GM21381 (cell line): Measurements from ENCODE around the gene COL4A2.

ENCODE experiments used
- ATAC-seq: cut with Tn5 transposase; IDR thresholded peaks from one replicate; pipeline ENCODE4 v1.9.1; 2021; ENCODE audit warnings: mild to moderate bottlenecking, moderate library complexity; ENCODE audit not compliant: unreplicated experiment

COL4A2 gene

DNA sequence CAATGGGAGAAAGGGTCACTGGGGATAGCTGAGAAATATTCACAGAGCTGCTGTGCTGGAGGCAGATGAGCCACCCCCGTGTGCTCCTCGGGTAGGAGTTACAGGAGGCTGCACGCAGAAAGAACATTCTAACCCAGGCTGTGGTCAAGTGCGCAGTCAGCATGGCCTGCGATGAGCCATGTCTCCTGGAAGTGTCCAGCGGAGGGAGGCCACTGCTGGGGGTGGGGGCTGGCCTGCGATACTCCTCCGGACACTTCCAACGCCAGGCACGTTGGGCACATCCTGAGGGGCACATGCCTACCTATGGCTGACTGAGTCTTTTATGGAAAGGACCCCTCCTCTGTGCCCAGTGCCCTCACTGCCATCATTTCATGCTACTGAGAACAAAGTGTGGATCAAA is 198.5 kb downstream of the COL4A2 start:
- no peak for ATAC-seq

DNA sequence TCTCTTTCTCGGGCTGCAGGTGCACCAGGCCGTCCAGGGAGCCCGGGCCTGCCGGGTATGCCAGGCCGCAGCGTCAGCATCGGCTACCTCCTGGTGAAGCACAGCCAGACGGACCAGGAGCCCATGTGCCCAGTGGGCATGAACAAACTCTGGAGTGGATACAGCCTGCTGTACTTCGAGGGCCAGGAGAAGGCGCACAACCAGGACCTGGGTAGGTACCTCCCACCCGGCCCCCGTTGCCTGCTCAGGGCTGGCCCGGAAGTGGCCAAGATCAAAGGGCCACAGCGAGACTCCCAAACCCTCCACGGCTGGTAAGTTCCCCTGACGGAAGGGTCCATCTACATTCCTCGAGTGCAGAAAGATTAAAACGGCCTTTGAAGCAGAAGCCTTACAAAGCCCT is 199.3 kb downstream of the COL4A2 start:
- ATAC-seq = no peak

DNA sequence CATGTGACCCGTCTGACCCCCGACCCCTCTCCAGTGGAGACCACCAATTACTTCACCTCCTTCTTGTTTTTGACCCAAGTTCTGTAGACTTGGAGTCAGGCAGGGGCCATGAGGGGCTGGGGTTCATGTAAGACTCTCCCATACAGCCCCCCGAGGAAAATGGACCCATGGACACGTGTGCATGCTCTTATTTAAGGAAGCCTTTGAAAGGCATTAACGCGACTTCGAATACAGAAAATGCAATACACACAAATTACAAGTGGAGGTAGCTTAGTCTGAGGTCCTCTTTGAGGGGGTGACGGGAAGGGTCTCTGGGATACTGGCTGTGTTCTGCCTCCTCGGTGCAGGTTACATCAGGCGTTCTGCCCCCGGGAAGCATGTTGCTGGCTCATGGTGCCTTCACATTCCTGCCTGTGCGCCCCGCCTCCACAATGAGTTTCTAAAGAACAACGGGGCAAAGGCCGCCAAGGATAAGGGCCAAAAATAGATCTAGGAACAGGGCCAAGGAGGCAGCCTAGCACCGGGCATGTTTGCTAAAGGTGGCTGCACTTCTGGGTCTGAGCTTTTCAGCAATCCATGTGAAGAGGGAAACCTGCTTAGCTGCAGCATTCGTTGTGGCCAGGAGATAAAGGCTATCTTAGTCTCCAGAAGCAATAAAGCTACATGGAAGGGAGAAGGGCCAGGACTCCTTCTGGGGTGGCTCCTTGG is 199.9 kb downstream of the COL4A2 start:
- no peak for ATAC-seq

DNA sequence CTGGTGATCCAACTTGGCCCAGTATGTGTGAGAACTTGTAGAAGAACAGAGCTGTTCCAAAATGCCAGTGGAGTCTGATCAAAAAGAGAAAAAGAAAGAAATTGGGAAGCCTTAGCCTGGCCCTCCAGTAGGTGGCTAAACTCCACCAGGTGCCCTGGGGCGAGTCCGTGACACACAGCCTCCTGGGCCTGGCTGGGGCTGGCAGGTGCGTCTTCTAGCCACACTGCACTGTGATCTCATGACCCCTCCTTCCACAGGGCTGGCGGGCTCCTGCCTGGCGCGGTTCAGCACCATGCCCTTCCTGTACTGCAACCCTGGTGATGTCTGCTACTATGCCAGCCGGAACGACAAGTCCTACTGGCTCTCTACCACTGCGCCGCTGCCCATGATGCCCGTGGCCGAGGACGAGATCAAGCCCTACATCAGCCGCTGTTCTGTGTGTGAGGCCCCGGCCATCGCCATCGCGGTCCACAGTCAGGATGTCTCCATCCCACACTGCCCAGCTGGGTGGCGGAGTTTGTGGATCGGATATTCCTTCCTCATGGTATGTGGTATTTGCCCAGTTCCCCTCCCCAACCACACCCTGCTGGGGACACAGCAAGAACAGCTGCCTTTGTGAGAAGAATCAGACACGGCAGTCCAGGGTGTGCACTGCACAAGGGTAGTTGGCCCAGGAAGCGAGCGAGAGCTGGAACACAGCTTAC is 200.7 kb downstream of the COL4A2 start:
- ATAC-seq = no peak

DNA sequence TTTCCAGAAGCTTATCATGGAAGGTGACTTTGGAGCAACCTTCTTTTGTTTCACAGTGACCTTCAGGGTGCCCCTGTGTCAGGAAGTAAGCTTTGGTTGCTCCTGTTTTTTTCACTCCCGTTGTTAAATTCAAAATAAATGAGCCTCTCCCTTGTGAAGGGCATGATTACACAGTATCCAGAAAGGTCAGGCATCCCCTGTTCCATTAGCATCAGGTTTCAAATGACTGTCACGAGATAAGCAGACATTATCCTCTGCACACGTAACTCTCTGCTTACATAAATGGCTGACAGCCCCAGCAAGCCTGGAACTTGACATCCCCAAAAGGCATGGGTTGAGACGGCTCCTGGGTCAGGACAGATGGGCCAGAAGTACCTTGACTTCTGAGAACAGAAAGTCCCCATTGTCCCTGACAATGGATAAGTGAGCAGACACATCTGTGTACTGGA is 202.4 kb downstream of the COL4A2 start:
- ATAC-seq = no peak

DNA sequence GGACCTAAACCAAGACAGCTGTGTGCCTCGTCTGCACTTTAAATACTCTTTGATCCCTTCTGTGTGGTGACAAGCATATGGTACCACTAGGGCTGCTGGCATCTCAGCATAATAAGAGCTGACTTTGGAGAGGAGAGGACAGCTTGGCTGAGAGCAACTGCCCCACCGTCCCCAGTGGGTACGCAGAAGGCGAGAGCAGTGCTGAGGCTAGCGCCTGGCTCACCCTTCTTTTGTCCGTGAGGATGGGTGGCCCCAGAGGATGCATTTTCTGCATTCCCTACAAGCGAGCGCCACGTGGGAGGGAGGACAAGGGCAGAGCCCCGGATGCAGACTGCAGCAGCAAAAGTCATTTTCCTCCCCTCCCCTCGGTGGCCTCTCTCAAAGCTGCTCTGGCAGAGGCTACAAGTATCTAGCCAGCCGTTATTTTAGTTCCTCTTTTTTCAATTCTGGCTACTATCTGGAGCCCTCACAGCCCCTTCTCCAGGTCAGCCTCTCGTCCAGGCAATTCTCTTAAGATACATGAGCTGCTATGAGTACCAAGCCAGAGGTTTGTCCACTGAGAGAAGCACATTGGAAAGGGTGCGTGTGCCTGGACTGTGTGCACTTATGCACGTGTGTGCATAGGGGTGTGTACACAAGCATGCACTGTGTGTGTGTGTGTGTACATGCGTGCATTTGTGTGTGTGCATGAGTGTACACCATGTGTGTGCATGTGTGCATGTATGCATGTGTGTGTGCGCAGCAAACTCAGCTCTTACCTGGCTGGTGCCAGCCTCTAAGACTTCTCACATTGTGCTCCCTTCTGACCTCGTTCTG is 203.1 kb downstream of the COL4A2 start:
- no peak for ATAC-seq

DNA sequence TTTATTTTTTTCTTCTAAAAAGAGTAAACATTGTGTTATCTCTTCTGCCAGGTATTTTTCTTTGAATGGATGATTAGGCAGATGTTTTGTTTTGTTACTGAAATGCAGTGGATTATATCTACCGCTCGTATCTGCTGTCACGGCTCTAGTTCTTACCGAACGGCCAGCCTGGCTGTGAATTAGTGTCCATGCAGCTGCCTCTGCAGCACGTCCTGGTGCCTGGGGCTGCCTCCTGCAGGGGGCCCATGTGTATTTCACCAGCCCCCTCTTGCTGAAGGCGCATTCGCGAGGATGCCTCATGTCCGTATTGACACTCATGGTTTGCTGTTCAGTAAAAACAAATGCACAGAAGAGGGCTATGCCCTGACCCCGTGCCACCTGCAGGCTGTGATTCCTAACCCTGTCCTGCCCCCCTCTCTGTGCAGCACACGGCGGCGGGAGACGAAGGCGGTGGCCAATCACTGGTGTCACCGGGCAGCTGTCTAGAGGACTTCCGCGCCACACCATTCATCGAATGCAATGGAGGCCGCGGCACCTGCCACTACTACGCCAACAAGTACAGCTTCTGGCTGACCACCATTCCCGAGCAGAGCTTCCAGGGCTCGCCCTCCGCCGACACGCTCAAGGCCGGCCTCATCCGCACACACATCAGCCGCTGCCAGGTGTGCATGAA is 204.6 kb downstream of the COL4A2 start:
- no peak for ATAC-seq

DNA sequence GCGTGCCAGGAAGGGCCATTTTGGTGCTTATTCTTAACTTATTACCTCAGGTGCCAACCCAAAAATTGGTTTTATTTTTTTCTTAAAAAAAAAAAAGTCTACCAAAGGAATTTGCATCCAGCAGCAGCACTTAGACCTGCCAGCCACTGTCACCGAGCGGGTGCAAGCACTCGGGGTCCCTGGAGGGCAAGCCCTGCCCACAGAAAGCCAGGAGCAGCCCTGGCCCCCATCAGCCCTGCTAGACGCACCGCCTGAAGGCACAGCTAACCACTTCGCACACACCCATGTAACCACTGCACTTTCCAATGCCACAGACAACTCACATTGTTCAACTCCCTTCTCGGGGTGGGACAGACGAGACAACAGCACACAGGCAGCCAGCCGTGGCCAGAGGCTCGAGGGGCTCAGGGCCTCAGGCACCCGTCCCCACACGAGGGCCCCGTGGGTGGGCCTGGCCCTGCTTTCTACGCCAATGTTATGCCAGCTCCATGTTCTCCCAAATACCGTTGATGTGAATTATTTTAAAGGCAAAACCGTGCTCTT is 205.2 kb downstream of the COL4A2 start:
- no peak for ATAC-seq

DNA sequence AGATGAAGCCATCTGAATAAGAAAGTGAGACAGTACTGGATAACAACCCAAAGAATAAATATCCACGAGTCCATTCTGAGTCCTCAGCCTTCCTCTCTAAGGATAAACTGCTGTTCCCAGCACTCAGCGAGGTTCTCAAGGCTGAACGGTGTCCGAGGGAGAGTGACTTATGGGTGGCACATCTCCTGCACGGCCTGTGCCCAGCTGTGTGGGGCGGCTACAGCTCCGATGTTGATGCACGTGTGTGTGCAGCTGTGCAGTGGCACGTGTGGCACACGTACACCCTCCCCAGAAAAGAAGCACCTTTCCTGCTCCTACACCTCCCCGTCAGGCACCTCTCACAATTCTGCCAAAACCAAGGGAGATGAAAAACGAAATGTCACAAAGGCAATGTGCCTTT is 209.4 kb downstream of the COL4A2 start:
- ATAC-seq = no peak

DNA sequence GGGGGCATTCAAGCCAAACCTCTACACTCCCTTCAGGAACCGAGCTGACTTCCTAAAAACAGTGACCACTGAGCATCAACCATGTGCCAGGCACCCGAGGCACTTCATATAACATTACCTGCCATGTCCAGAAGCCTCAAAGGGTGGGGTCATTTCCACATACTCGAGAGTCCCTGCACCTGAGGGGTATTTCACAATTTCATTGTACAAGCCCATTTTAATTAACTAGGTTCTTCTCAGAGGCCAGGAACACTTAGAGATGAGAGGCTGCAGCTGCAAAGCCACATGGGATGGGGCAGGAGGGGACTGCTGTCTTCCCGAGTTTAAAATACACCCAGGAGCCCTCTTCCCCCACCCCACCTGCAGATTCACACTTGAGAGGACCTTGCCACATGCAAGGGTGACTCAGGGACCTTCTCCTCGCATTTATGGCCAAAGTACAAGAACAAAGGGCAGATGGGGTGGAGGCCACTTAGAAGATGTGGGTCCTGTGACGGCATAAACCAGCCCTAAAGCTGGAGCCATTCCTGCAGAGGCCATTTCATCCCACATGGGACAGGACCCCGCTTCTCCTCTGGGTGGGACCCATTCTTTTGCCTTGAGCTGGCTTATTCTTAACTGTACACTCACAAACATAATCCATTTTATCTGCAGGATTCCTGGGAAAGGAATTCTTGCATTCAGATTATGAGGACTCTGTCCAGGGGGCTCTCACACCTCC is 210.6 kb downstream of the COL4A2 start:
- ATAC-seq = no peak

DNA sequence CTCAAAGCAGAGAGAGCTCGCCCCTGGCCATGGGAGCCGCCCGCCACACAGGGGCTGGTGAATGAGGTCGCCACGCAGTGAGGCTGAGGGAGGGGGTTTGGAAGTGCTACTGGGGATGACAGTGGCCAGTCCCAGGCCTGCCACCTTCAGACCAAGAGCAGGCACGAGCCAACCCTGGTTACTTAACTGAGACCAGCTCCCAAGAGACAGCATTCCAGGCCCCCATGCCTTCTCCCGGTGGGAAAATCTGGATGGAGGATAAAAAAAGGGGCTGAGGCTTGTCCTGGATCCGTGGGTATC is 211.1 kb downstream of the COL4A2 start:
- ATAC-seq = no peak

DNA sequence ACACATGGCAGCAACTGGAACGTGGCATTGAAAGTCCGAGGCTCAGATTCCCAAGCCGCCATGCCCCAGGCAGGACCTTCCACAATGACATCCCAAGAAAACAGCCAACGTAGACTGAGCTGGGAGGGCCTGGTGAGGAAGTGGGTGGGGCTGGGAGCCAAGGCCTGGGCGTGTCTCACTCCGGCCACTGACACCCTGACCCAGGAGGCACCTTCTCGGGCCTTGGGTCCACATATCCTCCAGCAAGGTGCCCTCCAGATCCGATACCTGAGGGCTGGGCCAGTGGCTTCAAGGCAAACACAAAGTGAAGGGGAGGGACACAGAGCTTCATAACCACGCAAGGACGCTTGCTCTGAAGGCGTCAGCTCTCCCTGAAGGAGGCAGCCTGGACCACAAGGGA is 211.5 kb downstream of the COL4A2 start:
- no peak for ATAC-seq

DNA sequence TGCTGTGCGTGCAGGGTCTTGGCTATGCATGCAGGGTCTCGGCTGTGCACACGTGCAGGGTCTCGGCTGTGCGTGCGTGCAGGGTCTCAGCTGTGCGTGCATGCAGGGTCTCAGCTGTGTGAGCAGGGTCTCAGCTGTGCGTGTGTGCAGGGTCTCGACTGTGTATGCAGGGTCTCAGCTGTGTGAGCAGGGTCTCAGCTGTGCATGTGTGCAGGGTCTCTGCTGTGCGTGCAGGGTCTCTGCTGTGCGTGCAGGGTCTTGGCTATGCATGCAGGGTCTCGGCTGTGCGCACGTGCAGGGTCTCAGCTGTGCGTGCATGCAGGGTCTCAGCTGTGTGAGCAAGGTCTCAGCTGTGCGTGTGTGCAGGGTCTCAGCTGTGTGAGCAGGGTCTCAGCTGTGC is 212.0 kb downstream of the COL4A2 start:
- ATAC-seq = no peak

DNA sequence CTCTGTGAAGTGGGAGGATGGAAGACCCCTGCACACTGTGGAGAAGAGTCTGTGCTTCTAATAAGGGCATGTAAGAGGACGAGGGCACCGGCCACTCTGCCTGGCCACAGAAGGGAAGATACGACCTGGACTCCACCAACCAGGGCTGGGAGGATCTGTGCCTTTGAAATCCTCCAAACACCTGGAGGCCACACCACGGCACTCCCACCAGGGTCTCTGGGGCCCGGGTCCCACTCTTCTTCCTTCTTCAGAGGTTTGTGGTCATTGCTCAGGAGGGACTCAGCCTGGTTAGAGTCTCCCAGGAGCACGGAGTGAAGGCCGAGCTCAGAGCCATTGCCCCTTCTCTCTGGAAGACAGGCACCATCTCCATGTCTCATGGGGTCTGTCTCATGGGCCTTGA is 212.4 kb downstream of the COL4A2 start:
- no peak for ATAC-seq

DNA sequence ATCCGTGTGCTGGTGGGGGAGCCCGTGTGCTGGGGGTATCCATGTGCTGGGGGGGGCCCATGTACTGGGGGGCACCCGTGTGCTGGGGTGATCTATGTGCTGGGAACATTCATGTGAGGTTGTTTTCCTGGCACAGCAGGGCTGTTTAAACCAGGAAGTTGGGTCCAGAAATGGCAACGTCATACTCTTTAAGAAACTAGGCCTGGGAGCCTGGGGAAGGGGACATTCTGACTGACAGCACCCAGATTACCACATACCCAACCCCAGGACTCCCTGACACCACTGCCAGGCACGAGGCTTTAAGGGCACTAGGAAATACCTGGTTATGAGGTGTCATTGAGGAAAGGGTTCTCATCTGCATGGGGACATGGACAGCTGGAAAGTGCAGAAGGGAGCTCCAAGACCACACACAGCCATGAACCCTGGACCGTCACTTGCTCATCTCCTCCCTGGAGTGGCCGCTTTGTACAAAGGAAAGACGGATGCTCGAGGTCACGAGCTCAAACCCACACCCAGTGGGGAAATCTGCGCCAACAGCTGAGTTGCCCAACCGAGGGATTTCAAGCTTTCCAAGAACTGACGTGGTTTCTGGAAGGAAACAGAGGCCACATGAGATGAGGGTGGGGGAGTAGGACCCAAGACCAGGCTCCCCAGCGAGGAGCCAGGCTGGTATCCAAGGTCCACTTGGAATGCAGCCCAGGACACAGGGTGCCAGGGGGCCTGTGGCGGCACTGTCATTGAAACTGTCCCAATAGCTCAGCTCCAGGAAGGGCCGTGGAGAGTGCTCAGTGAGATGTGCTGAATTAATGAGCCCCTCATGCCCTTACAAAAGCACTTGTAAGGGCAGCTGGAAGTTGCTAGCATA is 213.6 kb downstream of the COL4A2 start:
- no peak for ATAC-seq

DNA sequence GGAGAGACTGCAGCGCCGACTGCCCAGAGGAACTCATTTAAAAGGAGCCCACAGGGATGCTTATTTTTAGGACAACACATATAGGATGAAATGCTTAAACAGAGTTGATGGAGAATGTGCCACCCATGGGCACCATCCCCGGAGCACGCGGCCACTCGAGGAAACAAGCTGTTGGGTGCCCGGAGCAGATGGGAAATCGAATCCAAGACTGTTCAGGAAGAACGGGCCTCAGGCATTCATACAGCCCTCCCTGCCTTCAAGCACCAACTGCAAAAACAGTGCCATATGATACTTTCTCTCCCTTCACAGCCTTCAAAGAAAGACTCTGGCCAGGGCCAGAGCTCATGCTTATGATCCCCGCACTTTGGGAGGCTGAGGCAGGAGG is 214.2 kb downstream of the COL4A2 start:
- no peak for ATAC-seq

DNA sequence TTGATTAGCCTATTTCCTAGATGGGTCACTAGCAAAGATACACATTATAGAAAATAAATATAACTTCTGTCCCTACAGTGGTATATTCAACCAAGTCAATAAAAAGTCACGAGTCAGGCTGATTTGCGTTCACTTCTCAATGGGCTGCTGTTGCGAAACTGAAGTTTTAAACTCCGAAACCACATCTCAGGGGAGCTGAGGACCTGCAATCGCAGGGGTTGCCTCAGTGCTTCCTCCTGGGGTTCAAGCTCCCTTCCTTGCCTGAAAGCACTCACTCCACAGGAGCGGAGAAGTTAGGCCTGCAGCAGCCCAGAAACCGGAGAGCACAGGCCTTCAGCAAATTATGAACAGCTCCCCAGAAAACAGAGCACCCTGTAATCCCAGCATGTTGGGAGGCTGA is 214.9 kb downstream of the COL4A2 start:
- ATAC-seq = no peak

DNA sequence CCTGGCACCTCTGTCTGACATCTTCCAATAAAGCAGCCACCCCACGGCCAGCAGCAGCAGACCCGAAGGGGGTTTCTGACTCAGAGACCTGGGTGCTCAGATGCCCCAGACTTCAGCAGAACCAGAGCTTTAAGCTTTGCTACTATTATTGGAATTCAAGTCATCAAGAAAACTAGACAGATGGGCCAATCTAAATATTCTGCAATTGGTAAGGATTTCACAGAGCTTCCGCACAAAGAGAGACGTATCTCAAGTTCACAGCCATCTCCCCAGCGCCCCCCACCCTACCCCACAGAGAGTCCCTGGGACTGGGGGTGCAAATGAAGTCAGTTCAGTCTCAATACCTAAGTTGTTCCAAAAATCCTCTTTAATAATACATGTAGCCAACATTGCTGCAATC is 215.6 kb downstream of the COL4A2 start:
- ATAC-seq = no peak

DNA sequence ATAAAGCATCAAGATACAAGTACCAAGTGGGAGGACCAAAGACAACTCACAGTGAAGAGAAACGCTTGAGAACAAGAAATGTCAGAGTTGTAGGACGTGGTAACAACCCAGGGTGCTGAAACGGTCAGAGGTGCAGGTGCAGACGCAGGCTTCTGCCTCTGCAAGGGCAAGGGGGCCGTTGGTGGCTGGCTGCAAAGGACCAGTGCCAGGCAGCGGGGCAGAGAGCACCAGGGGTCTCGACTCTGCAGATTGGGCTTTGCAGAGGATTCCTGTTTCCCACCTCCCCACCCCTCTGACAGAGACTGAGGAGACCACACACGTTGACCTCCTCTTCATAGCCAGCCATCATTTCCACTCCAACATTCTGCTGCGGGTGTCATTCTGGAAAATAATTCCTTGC is 216.1 kb downstream of the COL4A2 start:
- ATAC-seq = no peak
